BE2C (cell line): Measurements from ENCODE around the gene FANCG.

Experiments used
- DNase-seq: peaks from one replicate; pipeline ENCODE4 v3.0.0-alpha.2; 2020
- H3K27me3 ChIP-seq: fragments of 250-450 bp; sonication (Bioruptor Pico); 2 replicates; pipeline ENCODE4 v1.5.1; 2020; ENCODE audit warnings: mild to moderate bottlenecking
- H3K36me3 ChIP-seq: fragments of 250-450 bp; sonication (Bioruptor Pico); 2 replicates; pipeline ENCODE4 v1.5.1; 2020; ENCODE audit warnings: mild to moderate bottlenecking
- H3K4me1 ChIP-seq: fragments of 250-450 bp; sonication (Bioruptor Pico); 2 replicates; pipeline ENCODE4 v1.5.1; 2020
- H3K4me3 ChIP-seq: 2 replicates; pipeline ENCODE4 v1.5.1; 2011; ENCODE audit warnings: low read depth, low read length
- H3K9me3 ChIP-seq: fragments of 250-450 bp; sonication (Bioruptor Pico); 2 replicates; pipeline ENCODE4 v1.5.1; 2020
- CTCF ChIP-seq: IDR thresholded peaks from 2 replicates; pipeline ENCODE4 v1.5.1; 2012; ENCODE audit warnings: mild to moderate bottlenecking, low read depth, low read length

FANCG gene

GRCh38 chr9:35027374-35027773 is 52.4 kb downstream of the FANCG start:
- H3K27me3 ChIP-seq = no peaks in the 10 kb centered on the region
- H3K4me3 ChIP-seq = no peak overlapping the region
- H3K9me3 ChIP-seq = no peaks in the 10 kb centered on the region
- no peak for TF ChIP-seq CTCF
- no peak for DNase-seq
- no peaks in the 10 kb centered on the region for H3K4me1 ChIP-seq
- H3K36me3 ChIP-seq = no peaks in the 10 kb centered on the region

GRCh38 chr9:35026671-35027070 is 53.1 kb downstream of the FANCG start:
- no peak for TF ChIP-seq CTCF
- H3K9me3 ChIP-seq = no peaks in the 10 kb centered on the region

More at GRCh38 chr9:35026671-35027070, 53.1 kb downstream of the FANCG start:
- H3K4me3 ChIP-seq = no peak overlapping the region
- no peaks in the 10 kb centered on the region for H3K36me3 ChIP-seq
- H3K27me3 ChIP-seq = no peaks in the 10 kb centered on the region
- DNase-seq = no peak
- no peaks in the 10 kb centered on the region for H3K4me1 ChIP-seq
